Measurements from ENCODE around the gene PPARD. TPM values are rescaled to one million over a fixed set of nuclear protein-coding genes. Genes with fewer than 3 reads are reported as not detected.
A peak's percentile ranks its signal among the peaks of the same experiment; 100 is the strongest.

PPARD gene
- total and polyA plus RNA-seq, 2 experiments from 2014 or later = 9.1 to 20.4 TPM

DNA sequence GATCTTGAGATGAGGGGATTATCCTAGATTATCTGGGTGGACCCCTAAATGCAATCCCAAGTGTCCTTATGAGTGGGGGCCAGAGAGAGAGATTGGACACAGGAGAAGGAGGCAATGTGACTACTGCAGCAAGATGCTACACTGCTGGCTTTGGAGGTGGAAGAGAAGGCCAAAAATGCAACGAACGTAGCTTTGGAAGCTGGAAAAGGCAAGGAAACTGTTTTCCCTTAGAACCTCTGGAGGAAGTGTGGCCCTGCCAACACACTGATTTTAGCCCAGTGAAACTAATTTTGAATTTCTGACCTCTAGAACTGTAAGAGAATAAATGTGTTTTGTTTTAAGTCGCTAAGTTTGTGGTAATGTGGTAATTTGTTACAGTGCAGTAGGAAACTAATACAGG is 15.7 kb downstream of the PPARD start:
- no peak for DNase-seq (ENCODE audit: low spot score)
- WGBS (ENCODE audit: low lambda C conversion rate, missing lambda C conversion rate) = 78% methylated on average over 3 of the region's 3 CpGs
- peak overlapping the region; percentile 59 for H3K27ac ChIP-seq
- no peaks in the 10 kb centered on the region for H3K36me3 ChIP-seq (replicated peaks; ENCODE audit: insufficient read depth, low read depth)
- H3K4me2 ChIP-seq = no peak overlapping the region
- H4K20me1 ChIP-seq (ENCODE audit: insufficient read depth, poor library complexity, severe bottlenecking) = no peaks in the 10 kb centered on the region
- no peaks in the 10 kb centered on the region for H3K9me2 ChIP-seq (replicated peaks; ENCODE audit: insufficient read depth)
- no peak overlapping the region for H3K4me3 ChIP-seq
- H3K27me3 ChIP-seq = no peaks in the 10 kb centered on the region
- H3K79me2 ChIP-seq = peaks cover 22% of the 10 kb centered on the region
- peaks cover 14% of the 10 kb centered on the region for H3K4me1 ChIP-seq (ENCODE audit: insufficient read depth)
- no peak overlapping the region for H2AFZ ChIP-seq
- TF ChIP-seq, protein P1, sequence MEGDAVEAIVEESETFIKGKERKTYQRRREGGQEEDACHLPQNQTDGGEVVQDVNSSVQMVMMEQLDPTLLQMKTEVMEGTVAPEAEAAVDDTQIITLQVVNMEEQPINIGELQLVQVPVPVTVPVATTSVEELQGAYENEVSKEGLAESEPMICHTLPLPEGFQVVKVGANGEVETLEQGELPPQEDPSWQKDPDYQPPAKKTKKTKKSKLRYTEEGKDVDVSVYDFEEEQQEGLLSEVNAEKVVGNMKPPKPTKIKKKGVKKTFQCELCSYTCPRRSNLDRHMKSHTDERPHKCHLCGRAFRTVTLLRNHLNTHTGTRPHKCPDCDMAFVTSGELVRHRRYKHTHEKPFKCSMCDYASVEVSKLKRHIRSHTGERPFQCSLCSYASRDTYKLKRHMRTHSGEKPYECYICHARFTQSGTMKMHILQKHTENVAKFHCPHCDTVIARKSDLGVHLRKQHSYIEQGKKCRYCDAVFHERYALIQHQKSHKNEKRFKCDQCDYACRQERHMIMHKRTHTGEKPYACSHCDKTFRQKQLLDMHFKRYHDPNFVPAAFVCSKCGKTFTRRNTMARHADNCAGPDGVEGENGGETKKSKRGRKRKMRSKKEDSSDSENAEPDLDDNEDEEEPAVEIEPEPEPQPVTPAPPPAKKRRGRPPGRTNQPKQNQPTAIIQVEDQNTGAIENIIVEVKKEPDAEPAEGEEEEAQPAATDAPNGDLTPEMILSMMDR (IDR thresholded peaks at IDR 0.05; ENCODE audit: poor library complexity) = no peak
- no peak for TF ChIP-seq EZH2phosphoT487 (IDR thresholded peaks at IDR 0.05; ENCODE audit: low read depth, severe bottlenecking, unreplicated experiment)
- TF ChIP-seq EZH2 (IDR thresholded peaks at IDR 0.05; ENCODE audit: borderline replicate concordance) = no peak
- H3K9me3 ChIP-seq (ENCODE audit: low read depth) = no peaks in the 10 kb centered on the region

DNA sequence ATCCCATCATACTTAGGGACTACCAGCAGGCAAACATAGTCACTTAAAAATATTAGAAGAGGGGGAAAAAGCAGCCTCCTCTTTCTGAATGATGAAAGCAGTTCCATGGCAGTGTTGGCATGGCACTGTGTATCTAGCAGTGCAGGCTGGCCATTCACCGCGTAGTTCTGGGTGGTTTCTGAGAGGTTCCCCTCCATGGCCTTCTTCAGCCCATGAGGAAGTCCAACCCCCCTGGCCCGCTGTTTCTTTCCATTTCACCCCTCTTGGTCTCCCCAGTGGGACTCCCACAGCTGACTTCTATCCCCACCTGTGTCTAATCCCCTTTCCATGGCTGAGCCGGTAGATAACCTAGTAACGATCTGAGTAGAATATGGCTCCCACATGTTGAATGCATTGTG is 17.0 kb downstream of the PPARD start:
- no peak overlapping the region for H3K4me3 ChIP-seq
- no peak overlapping the region for H3K4me2 ChIP-seq
- peaks cover 25% of the 10 kb centered on the region for H3K79me2 ChIP-seq
- TF ChIP-seq EZH2phosphoT487 (IDR thresholded peaks at IDR 0.05; ENCODE audit: low read depth, severe bottlenecking, unreplicated experiment) (no peak), EZH2 (IDR thresholded peaks at IDR 0.05; ENCODE audit: borderline replicate concordance) (no peak)
- TF ChIP-seq, protein P1 (IDR thresholded peaks at IDR 0.05; ENCODE audit: poor library complexity) = no peak
- no peak for DNase-seq (ENCODE audit: low spot score)
- no peaks in the 10 kb centered on the region for H3K36me3 ChIP-seq (replicated peaks; ENCODE audit: insufficient read depth, low read depth)
- H3K9me3 ChIP-seq (ENCODE audit: low read depth) = no peaks in the 10 kb centered on the region
- no peaks in the 10 kb centered on the region for H4K20me1 ChIP-seq (ENCODE audit: insufficient read depth, poor library complexity, severe bottlenecking)
- no peaks in the 10 kb centered on the region for H3K27me3 ChIP-seq
- no peak overlapping the region for H2AFZ ChIP-seq
- H3K27ac ChIP-seq = peak overlapping the region; percentile 59
- no peaks in the 10 kb centered on the region for H3K9me2 ChIP-seq (replicated peaks; ENCODE audit: insufficient read depth)
- 98% methylated on average over 5 of the region's 5 CpGs for WGBS (ENCODE audit: low lambda C conversion rate, missing lambda C conversion rate)
- peaks cover 19% of the 10 kb centered on the region for H3K4me1 ChIP-seq (ENCODE audit: insufficient read depth)

- H4K20me1 ChIP-seq (ENCODE audit: insufficient read depth, poor library complexity, severe bottlenecking) = no peaks in the 10 kb centered on the region
Observed at GRCh38 chr6:35359744-35360348, 17.5 kb downstream of the PPARD start.

More at GRCh38 chr6:35359744-35360348, 17.5 kb downstream of the PPARD start:
- WGBS (ENCODE audit: low lambda C conversion rate, missing lambda C conversion rate) = 49% methylated on average over 2 of the region's 2 CpGs
- Histone ChIP-seq H3K27me3 (no peaks in the 10 kb centered on the region), H3K4me1 (ENCODE audit: insufficient read depth) (peaks cover 19% of the 10 kb centered on the region), H3K79me2 (peaks cover 27% of the 10 kb centered on the region), H3K4me3 (no peak overlapping the region), H3K9me2 (replicated peaks; ENCODE audit: insufficient read depth) (no peaks in the 10 kb centered on the region), H3K27ac (peak overlapping the region; percentile 59), H3K4me2 (no peak overlapping the region), H2AFZ (no peak overlapping the region), H3K36me3 (replicated peaks; ENCODE audit: insufficient read depth, low read depth) (no peaks in the 10 kb centered on the region), H3K9me3 (ENCODE audit: low read depth) (no peaks in the 10 kb centered on the region)
- TF ChIP-seq, protein P1 (IDR thresholded peaks at IDR 0.05; ENCODE audit: poor library complexity) = no peak
- TF ChIP-seq EZH2phosphoT487 (IDR thresholded peaks at IDR 0.05; ENCODE audit: low read depth, severe bottlenecking, unreplicated experiment) (no peak), EZH2 (IDR thresholded peaks at IDR 0.05; ENCODE audit: borderline replicate concordance) (no peak)
- no peak for DNase-seq (ENCODE audit: low spot score)
